ENCODE measurements around the gene ENAH. TPM values are rescaled to one million over a fixed set of nuclear protein-coding genes. Genes with fewer than 3 reads are reported as not detected.
A peak's percentile ranks its signal among the peaks of the same experiment; 100 is the strongest.

Gene ENAH
- total RNA-seq, 2 donors from 2014 or later = 50.5 to 59.5 TPM

DNA sequence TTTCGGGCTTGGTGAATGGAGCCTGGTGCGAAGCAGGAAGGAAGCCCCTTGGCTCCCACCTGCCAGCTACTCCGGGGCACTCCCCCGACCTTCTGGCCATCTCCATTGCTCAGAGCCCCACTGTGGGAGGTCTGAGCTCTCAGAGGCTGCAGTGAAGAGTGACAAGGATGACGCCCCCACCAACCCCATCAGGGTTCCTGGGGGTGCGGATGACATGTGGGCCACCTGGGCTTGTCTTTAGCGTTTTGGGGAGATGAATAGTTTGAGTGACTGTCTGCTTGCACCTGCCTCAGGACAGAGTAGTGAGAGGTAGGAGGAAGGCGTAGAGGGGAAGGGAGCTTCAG is 181.8 kb downstream of the ENAH start:
- DNase-seq (ENCODE audit: low spot score) = peak; percentile 53
- no peaks in the 10 kb centered on the region for H3K9me3 ChIP-seq
- H3K4me3 ChIP-seq = no peak overlapping the region
- TF ChIP-seq, protein P1, sequence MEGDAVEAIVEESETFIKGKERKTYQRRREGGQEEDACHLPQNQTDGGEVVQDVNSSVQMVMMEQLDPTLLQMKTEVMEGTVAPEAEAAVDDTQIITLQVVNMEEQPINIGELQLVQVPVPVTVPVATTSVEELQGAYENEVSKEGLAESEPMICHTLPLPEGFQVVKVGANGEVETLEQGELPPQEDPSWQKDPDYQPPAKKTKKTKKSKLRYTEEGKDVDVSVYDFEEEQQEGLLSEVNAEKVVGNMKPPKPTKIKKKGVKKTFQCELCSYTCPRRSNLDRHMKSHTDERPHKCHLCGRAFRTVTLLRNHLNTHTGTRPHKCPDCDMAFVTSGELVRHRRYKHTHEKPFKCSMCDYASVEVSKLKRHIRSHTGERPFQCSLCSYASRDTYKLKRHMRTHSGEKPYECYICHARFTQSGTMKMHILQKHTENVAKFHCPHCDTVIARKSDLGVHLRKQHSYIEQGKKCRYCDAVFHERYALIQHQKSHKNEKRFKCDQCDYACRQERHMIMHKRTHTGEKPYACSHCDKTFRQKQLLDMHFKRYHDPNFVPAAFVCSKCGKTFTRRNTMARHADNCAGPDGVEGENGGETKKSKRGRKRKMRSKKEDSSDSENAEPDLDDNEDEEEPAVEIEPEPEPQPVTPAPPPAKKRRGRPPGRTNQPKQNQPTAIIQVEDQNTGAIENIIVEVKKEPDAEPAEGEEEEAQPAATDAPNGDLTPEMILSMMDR (IDR thresholded peaks at IDR 0.05) = no peak
- H3K27me3 ChIP-seq = no peaks in the 10 kb centered on the region
- H3K36me3 ChIP-seq = no peaks in the 10 kb centered on the region
- no peak overlapping the region for H3K27ac ChIP-seq
- peaks cover 0 to 21% of the 10 kb centered on the region in 2 donors for H3K4me1 ChIP-seq

DNA sequence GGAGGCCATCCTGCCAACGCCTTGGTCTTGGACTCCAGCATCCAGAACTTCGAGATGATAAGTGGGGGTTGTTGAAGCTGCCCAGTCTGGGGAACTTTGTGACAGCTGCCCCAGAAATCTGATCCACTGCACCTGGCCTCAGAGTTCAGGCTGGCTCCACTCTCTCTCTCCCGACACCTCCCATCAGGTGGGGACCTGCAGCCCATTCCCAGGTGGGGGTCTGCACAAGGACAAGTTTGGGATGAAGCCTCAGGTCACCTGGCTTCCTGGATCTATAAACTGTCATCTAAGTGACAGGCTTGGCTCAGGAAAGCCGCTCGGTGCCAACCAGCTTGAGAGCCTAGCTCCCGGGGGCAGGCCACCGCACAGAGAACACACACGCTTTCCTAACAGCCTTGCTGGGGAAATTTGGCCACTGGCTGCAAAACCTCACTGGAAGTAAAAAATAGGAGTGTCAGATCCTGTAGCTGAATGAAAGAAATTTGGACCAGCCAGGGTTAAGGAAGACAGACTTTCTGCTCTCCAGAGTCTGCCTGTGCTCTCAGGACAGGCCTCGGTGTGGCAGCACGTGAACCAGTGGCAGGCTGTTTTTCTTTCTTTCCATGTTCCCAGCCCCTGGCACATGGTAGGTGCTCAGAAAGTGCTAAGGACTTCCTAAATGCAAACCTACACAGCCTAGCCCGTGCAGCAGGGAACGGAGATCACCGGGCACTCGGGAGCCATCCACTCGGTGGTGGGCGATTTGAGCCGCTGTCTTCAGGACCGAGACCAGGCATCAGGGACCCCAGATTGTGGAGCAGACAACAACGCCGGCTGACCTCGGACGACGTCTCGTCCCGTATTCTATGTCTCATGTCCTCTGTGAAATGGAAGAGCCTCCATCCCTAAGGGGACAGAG is 182.5 kb downstream of the ENAH start:
- DNase-seq (ENCODE audit: low spot score) = no peak
- Histone ChIP-seq H3K9me3 (no peaks in the 10 kb centered on the region), H3K27ac (no peak overlapping the region), H3K27me3 (no peaks in the 10 kb centered on the region), H3K4me3 (no peak overlapping the region), H3K4me1 (peaks cover 0 to 25% of the 10 kb centered on the region in 2 donors), H3K36me3 (no peaks in the 10 kb centered on the region)
- TF ChIP-seq, protein P1 (IDR thresholded peaks at IDR 0.05) = no peak

DNA sequence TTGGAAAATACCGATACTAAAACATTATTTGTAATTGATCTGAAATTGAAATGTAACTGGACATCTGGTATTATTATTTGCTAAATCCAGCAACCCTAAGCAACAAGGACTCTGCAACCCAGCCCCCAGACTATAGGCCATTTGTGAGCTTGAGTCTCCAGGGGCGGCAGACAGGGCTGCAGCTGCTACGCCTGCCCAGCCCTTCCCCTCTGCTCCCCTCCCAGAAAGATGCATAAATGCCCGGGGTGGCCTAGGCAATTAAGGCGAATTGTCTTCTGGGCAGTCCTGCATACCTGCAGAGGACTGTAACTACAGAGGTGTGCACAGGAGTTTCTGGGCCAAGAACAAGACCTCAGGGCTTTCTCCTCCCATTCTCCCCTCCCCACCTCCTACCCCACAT is 183.9 kb downstream of the ENAH start:
- Histone ChIP-seq H3K27me3 (no peaks in the 10 kb centered on the region), H3K9me3 (no peaks in the 10 kb centered on the region), H3K27ac (no peak overlapping the region), H3K4me3 (no peak overlapping the region), H3K36me3 (no peaks in the 10 kb centered on the region), H3K4me1 (peaks cover 0 to 21% of the 10 kb centered on the region in 2 donors)
- TF ChIP-seq, protein P1 (IDR thresholded peaks at IDR 0.05) = no peak
- no peak for DNase-seq (ENCODE audit: low spot score)

DNA sequence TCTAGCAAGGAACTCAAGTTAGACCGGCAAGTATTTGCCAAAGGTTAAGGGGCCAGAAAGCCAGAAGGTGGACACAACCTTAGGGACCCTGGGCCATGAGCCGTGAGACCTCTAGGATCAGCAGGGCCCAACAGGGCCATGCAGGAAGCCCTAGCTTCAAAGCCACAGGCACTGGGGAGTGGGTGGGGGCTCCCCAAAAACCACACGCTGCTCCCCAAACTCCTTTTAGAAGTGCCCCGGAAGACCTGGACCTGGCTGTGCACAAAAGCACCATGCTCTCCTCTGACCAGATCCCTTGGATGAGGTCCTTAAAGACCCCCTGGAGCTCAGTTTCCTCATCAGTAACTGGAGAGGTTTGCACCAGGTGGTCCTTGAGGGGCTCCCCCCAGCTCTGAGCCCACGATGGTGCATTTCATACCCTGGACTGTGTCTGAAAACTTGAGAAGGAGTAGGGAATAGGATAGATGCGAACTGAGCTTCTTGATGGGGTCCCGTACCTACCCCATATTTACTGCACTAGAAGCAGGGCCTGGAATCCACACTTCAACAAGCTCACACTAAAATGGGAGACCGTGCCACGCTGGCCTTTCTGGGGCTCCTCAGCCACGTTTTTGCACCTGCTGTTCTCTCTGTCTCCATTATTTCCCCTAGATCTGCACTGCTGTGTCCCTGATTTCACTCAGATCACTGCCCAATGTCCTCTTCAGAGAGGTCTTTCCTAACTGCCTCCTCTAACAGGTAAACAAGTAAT is 184.5 kb downstream of the ENAH start:
- no peak for DNase-seq (ENCODE audit: low spot score)
- no peaks in the 10 kb centered on the region for H3K27me3 ChIP-seq
- H3K9me3 ChIP-seq = no peaks in the 10 kb centered on the region
- H3K36me3 ChIP-seq = no peaks in the 10 kb centered on the region
- peak overlapping the region; percentile 57 to 70 for H3K27ac ChIP-seq
- TF ChIP-seq, protein P1 (IDR thresholded peaks at IDR 0.05) = no peak
- peaks cover 0 to 26% of the 10 kb centered on the region in 2 donors for H3K4me1 ChIP-seq
- no peak overlapping the region for H3K4me3 ChIP-seq

DNA sequence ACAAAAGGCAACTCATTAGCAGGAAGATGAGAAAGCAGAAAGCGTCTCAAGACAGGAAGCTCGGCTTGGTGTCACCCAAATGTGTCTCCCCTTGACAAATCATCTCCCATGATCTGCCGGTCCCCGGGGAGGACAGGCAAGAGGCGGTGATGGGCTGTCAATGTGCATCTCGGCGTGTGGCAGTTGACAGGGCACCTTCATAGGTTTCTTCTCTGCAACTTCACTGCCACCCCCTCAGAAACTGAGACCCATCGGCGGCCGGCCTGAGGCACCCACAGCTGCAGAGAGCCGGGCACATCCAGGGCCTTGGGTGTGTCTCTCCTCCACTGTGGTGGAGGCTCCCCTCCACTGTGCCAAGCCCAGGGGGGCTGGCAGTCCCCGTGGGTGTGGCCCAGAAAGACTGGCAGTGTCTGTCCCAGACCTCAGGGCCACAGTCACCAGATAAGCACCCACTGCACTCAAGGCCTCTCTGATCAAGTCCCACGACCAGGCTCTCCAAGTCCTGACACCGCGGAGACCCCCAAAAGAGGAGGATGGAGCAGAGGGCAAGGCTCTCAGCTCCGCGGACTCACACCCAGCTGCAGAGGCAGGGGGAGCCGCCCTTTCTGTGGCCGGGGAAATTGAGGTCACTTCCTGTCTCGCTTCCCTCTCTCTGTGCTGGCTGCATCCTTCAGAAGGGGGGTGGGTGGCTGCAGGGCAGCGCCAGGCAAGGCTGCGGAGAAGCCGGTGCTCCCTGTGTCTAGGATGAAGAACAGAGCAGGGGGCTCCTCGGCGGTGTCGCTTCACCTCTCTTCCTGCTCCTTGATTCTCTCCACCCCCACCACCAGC is 185.5 kb downstream of the ENAH start:
- Histone ChIP-seq H3K36me3 (no peaks in the 10 kb centered on the region), H3K4me3 (peak overlapping the region; percentile 10 to 35), H3K27me3 (no peaks in the 10 kb centered on the region), H3K9me3 (no peaks in the 10 kb centered on the region), H3K27ac (peak overlapping the region; percentile 57 to 70), H3K4me1 (peaks cover 0 to 36% of the 10 kb centered on the region in 2 donors)
- TF ChIP-seq, protein P1 (IDR thresholded peaks at IDR 0.05) = no peak
- peak; percentile 72 for DNase-seq (ENCODE audit: low spot score)
